SK-N-SH treated with all-trans-retinoic acid at 6 μM for 48 hours (cell line): Measurements from ENCODE around the gene CFAP20DC.

Source experiments
- ATAC-seq: fragments of 200-7000 bp; cut with Tn5 transposase; 3 replicates; pipeline ENCODE4 v1.9.1; 2020; ENCODE audit warnings: mild to moderate bottlenecking, moderate library complexity
- ARNTL ChIP-seq: fragments of 450-650 bp; formaldehyde crosslinking; IDR thresholded peaks from 2 replicates; pipeline ENCODE4 v1.5.0; 2020; ENCODE audit warnings: low read depth, mild to moderate bottlenecking, moderate library complexity, borderline replicate concordance
- BACH2 ChIP-seq: fragments of 250-450 bp; sonication (Bioruptor Pico); IDR thresholded peaks from 2 replicates; pipeline ENCODE4 v1.9.0; 2021; ENCODE audit warnings: mild to moderate bottlenecking, borderline replicate concordance
- CSDC2 ChIP-seq: fragments of 250-450 bp; sonication (Bioruptor Pico); IDR thresholded peaks from 2 replicates; pipeline ENCODE4 v1.5.0; 2020; ENCODE audit warnings: mild to moderate bottlenecking, moderate library complexity
- ESRRG ChIP-seq: fragments of 250-450 bp; sonication (Bioruptor Pico); IDR thresholded peaks from 2 replicates; pipeline ENCODE4 v1.6.1; 2021; ENCODE audit warnings: mild to moderate bottlenecking
- ISL1 ChIP-seq: fragments of 250-450 bp; sonication (Bioruptor Pico); IDR thresholded peaks from 2 replicates; pipeline ENCODE4 v2.1.2; 2022; ENCODE audit warnings: mild to moderate bottlenecking, moderate library complexity
- OSR1 ChIP-seq: fragments of 250-450 bp; sonication (Bioruptor Pico); IDR thresholded peaks from 2 replicates; pipeline ENCODE4 v1.8.0; 2022; ENCODE audit warnings: moderate library complexity, mild to moderate bottlenecking, inconsistent platforms
- PATZ1 ChIP-seq: fragments of 250-450 bp; sonication (Bioruptor Pico); IDR thresholded peaks from 2 replicates; pipeline ENCODE4 v1.8.0; 2020; ENCODE audit warnings: mild to moderate bottlenecking, moderate library complexity, borderline replicate concordance
- POU6F1 ChIP-seq: fragments of 250-450 bp; sonication (Bioruptor Pico); IDR thresholded peaks from 2 replicates; pipeline ENCODE4 v1.8.0; 2021; ENCODE audit warnings: low read depth, mild to moderate bottlenecking, moderate library complexity, borderline replicate concordance
- PPARA ChIP-seq: fragments of 250-450 bp; sonication (Bioruptor Pico); IDR thresholded peaks from 2 replicates; pipeline ENCODE4 v1.5.0; 2020; ENCODE audit warnings: mild to moderate bottlenecking, borderline replicate concordance
- RARB ChIP-seq: fragments of 250-450 bp; sonication (Bioruptor Pico); IDR thresholded peaks from 2 replicates; pipeline ENCODE4 v1.8.0; 2021; ENCODE audit warnings: mild to moderate bottlenecking, moderate library complexity
- SNAI2 ChIP-seq: fragments of 250-450 bp; sonication (Bioruptor Pico); IDR thresholded peaks from 2 replicates; pipeline ENCODE4 v1.5.0; 2020; ENCODE audit warnings: mild to moderate bottlenecking, moderate library complexity
- TCF4 ChIP-seq: fragments of 250-450 bp; sonication (Bioruptor Pico); IDR thresholded peaks from 2 replicates; pipeline ENCODE4 v1.8.0; 2021; ENCODE audit warnings: mild to moderate bottlenecking, moderate library complexity, borderline replicate concordance
- ZC3H10 ChIP-seq: fragments of 250-450 bp; sonication (Bioruptor Pico); IDR thresholded peaks from 2 replicates; pipeline ENCODE4 v1.5.1; 2021; ENCODE audit warnings: mild to moderate bottlenecking, moderate library complexity
- ZFP3 ChIP-seq: fragments of 250-450 bp; sonication (Bioruptor Pico); IDR thresholded peaks from 2 replicates; pipeline ENCODE4 v1.5.0; 2020; ENCODE audit warnings: mild to moderate bottlenecking, moderate library complexity
- ZFP30 ChIP-seq: fragments of 450-650 bp; formaldehyde crosslinking; IDR thresholded peaks from 2 replicates; pipeline ENCODE4 v1.5.0; 2022; ENCODE audit warnings: mild to moderate bottlenecking, moderate library complexity
- ZNF565 ChIP-seq: fragments of 450-650 bp; formaldehyde crosslinking; conservative IDR thresholded peaks from 2 replicates; pipeline ENCODE4 v1.5.0; 2020; ENCODE audit warnings: low read depth, mild to moderate bottlenecking, moderate library complexity
- ZNF70 ChIP-seq: fragments of 450-650 bp; formaldehyde crosslinking; IDR thresholded peaks from 2 replicates; pipeline ENCODE4 v1.5.0; 2020; ENCODE audit warnings: mild to moderate bottlenecking, moderate library complexity
- ZNF8 ChIP-seq: fragments of 450-650 bp; formaldehyde crosslinking; IDR thresholded peaks from 2 replicates; pipeline ENCODE4 v1.5.0; 2020; ENCODE audit warnings: mild to moderate bottlenecking, moderate library complexity
- TF ChIP-seq, protein P1 (sequence below): fragments of 250-450 bp; sonication (Bioruptor Pico); IDR thresholded peaks from 2 replicates; pipeline ENCODE4 v1.5.0; 2020; ENCODE audit warnings: mild to moderate bottlenecking, moderate library complexity
- TF ChIP-seq, protein P2 (sequence below): fragments of 250-450 bp; sonication (Bioruptor Pico); IDR thresholded peaks from 2 replicates; pipeline ENCODE4 v1.5.1; 2021; ENCODE audit warnings: mild to moderate bottlenecking, moderate library complexity

CFAP20DC gene

DNA sequence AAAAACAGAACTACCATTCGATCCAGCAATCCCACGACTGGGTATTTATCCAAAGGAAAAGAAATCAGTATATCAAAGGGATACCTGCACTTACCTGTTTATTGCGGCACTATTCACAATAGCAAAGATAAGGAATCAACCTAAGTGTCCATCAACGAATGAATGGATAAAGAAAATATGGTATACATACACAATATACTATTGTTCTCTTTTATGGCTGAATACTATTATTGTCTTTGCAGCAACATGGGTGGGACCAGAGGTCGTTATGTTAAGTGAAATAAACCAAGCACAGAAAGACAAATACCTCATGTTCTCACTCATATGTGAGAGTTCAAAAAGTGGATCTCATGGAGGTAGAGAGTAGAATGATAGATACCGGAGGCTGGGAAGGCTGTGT lies 264.9 kb downstream of the CFAP20DC start:
- no peak for ATAC-seq
- TF ChIP-seq ESRRG (no peak), ZC3H10 (CRISPR knock-in tag) (no peak), ISL1 (CRISPR knock-in tag) (no peak), PATZ1 (no peak), BACH2 (no peak)
- TF ChIP-seq, protein P1, sequence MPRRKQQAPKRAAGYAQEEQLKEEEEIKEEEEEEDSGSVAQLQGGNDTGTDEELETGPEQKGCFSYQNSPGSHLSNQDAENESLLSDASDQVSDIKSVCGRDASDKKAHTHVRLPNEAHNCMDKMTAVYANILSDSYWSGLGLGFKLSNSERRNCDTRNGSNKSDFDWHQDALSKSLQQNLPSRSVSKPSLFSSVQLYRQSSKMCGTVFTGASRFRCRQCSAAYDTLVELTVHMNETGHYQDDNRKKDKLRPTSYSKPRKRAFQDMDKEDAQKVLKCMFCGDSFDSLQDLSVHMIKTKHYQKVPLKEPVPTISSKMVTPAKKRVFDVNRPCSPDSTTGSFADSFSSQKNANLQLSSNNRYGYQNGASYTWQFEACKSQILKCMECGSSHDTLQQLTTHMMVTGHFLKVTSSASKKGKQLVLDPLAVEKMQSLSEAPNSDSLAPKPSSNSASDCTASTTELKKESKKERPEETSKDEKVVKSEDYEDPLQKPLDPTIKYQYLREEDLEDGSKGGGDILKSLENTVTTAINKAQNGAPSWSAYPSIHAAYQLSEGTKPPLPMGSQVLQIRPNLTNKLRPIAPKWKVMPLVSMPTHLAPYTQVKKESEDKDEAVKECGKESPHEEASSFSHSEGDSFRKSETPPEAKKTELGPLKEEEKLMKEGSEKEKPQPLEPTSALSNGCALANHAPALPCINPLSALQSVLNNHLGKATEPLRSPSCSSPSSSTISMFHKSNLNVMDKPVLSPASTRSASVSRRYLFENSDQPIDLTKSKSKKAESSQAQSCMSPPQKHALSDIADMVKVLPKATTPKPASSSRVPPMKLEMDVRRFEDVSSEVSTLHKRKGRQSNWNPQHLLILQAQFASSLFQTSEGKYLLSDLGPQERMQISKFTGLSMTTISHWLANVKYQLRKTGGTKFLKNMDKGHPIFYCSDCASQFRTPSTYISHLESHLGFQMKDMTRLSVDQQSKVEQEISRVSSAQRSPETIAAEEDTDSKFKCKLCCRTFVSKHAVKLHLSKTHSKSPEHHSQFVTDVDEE (CRISPR knock-in tag) = no peak
- TF ChIP-seq, protein P2, sequence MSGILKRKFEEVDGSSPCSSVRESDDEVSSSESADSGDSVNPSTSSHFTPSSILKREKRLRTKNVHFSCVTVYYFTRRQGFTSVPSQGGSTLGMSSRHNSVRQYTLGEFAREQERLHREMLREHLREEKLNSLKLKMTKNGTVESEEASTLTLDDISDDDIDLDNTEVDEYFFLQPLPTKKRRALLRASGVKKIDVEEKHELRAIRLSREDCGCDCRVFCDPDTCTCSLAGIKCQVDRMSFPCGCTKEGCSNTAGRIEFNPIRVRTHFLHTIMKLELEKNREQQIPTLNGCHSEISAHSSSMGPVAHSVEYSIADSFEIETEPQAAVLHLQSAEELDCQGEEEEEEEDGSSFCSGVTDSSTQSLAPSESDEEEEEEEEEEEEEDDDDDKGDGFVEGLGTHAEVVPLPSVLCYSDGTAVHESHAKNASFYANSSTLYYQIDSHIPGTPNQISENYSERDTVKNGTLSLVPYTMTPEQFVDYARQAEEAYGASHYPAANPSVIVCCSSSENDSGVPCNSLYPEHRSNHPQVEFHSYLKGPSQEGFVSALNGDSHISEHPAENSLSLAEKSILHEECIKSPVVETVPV (CRISPR knock-in tag) = no peak
- TF ChIP-seq, all 23 proteins: peak for 0

- TF ChIP-seq ISL1 (CRISPR knock-in tag) = no peak
- TF ChIP-seq OSR1 = no peak
- no peak for TF ChIP-seq TCF4 (CRISPR knock-in tag)
- no peak for TF ChIP-seq CSDC2
- no peak for TF ChIP-seq ZNF70 (CRISPR knock-in tag)
- no peak for TF ChIP-seq PATZ1
- no peak for TF ChIP-seq ZFP3 (CRISPR knock-in tag)
- TF ChIP-seq RARB = no peak
- TF ChIP-seq POU6F1 (CRISPR knock-in tag) = no peak
- no peak for TF ChIP-seq ARNTL (CRISPR knock-in tag)
- no peak for TF ChIP-seq SNAI2 (CRISPR knock-in tag)
- TF ChIP-seq, protein P2 (CRISPR knock-in tag) = no peak
- TF ChIP-seq ZNF565 (CRISPR knock-in tag) = no peak
- no peak for TF ChIP-seq BACH2
- TF ChIP-seq, protein P1 (CRISPR knock-in tag) = no peak
- no peak for TF ChIP-seq ZNF8 (CRISPR knock-in tag)
- no peak for TF ChIP-seq PPARA (CRISPR knock-in tag)
- no peak for TF ChIP-seq ZFP30 (CRISPR knock-in tag)
- TF ChIP-seq, all 23 proteins: peak for 0
- ATAC-seq = no peak
Measured at GRCh38 chr3:58784425-58784824, 265.4 kb downstream of the CFAP20DC start.
